HepG2 (cell line): Measurements from ENCODE around the gene CYSRT1. TPM values are rescaled to one million over a fixed set of nuclear protein-coding genes. Genes with fewer than 3 reads are reported as not detected.

Experiments
- CHD4 ChIP-seq: fragments of 200-600 bp; sonication (generic); IDR thresholded peaks from 2 replicates; pipeline ENCODE4 v1.7.0; 2017; ENCODE audit warnings: mild to moderate bottlenecking, low read length, borderline replicate concordance
- HNF4A ChIP-seq: sonication (generic); formaldehyde crosslinking; IDR thresholded peaks from 2 replicates; pipeline ENCODE4 v1.4.0; 2020; ENCODE audit warnings: missing genetic modification reagents
- JUND ChIP-seq: sonication (generic); formaldehyde crosslinking; IDR thresholded peaks from 2 replicates; pipeline ENCODE4 v1.8.0; 2022; ENCODE audit warnings: mild to moderate bottlenecking, missing genetic modification reagents
- KAT7 ChIP-seq: IDR thresholded peaks from 2 replicates; pipeline ENCODE4 v1.6.1; 2018; ENCODE audit warnings: borderline replicate concordance, missing compliant biosample characterization
- KDM5A ChIP-seq: fragments of 200-600 bp; sonication (generic); IDR thresholded peaks from 2 replicates; pipeline ENCODE4 v1.7.0; 2018; ENCODE audit warnings: antibody characterized with exemption, mild to moderate bottlenecking, low read length, borderline replicate concordance
- KLF16 ChIP-seq, 2 experiments: sonication (generic) in 1 of 2; formaldehyde crosslinking in 1 of 2; IDR thresholded peaks; 2 replicates each; pipeline versions ENCODE4 v1.6.1 to v1.8.0; 2016 to 2023; ENCODE audit warnings: missing genetic modification reagents in 2 of 2, missing compliant biosample characterization in 1 of 2
- NFKBIZ ChIP-seq: IDR thresholded peaks from 2 replicates; pipeline ENCODE4 v1.6.1; 2018; ENCODE audit warnings: missing genetic modification reagents, missing compliant biosample characterization
- NR2C2 ChIP-seq: sonication (generic); formaldehyde crosslinking; IDR thresholded peaks from 2 replicates; pipeline ENCODE4 v1.4.0; 2020; ENCODE audit warnings: missing genetic modification reagents, mild to moderate bottlenecking, moderate library complexity, borderline replicate concordance
- SP2 ChIP-seq: sonication (generic); formaldehyde crosslinking; IDR thresholded peaks from 2 replicates; pipeline ENCODE4 v1.5.1; 2020; ENCODE audit warnings: mild to moderate bottlenecking, missing genetic modification reagents
- TBL1XR1 ChIP-seq: fragments of 150-350 bp; IDR thresholded peaks from 2 replicates; pipeline ENCODE4 v1.6.1; 2014; ENCODE audit warnings: borderline replicate concordance, low read length; ENCODE audit not compliant: partially characterized antibody
- TBP ChIP-seq: sonication (generic); formaldehyde crosslinking; IDR thresholded peaks from 2 replicates; pipeline ENCODE4 v1.5.0; 2020; ENCODE audit warnings: missing genetic modification reagents
- ZBTB21 ChIP-seq: sonication (generic); formaldehyde crosslinking; IDR thresholded peaks from 2 replicates; pipeline ENCODE4 v1.4.0; 2020; ENCODE audit warnings: missing genetic modification reagents
- ZBTB25 ChIP-seq: IDR thresholded peaks from 2 replicates; pipeline ENCODE4 v1.6.1; 2018; ENCODE audit warnings: missing genetic modification reagents
- ZNF260 ChIP-seq: sonication (generic); formaldehyde crosslinking; IDR thresholded peaks from 2 replicates; pipeline ENCODE4 v1.4.0; 2020; ENCODE audit warnings: missing genetic modification reagents, low read depth, mild to moderate bottlenecking, borderline replicate concordance
- ZNF362 ChIP-seq: sonication (generic); formaldehyde crosslinking; IDR thresholded peaks from 2 replicates; pipeline ENCODE4 v1.4.0; 2020; ENCODE audit warnings: missing genetic modification reagents, mild to moderate bottlenecking, borderline replicate concordance
- ZNF432 ChIP-seq: sonication (generic); formaldehyde crosslinking; IDR thresholded peaks from 2 replicates; pipeline ENCODE4 v1.5.0; 2020; ENCODE audit warnings: missing genetic modification reagents, mild to moderate bottlenecking, borderline replicate concordance
- ZNF546 ChIP-seq: sonication (generic); formaldehyde crosslinking; conservative IDR thresholded peaks from 2 replicates; pipeline ENCODE4 v1.8.1; 2023; ENCODE audit warnings: mild to moderate bottlenecking, missing genetic modification reagents
- ZNF704 ChIP-seq: sonication (generic); formaldehyde crosslinking; IDR thresholded peaks from 2 replicates; pipeline ENCODE4 v1.8.1; 2023; ENCODE audit warnings: mild to moderate bottlenecking, inconsistent platforms, moderate library complexity, missing genetic modification reagents, borderline replicate concordance
- ZNF766 ChIP-seq: sonication (generic); formaldehyde crosslinking; IDR thresholded peaks from 2 replicates; pipeline ENCODE4 v1.5.0; 2020; ENCODE audit warnings: missing genetic modification reagents, borderline replicate concordance
- polyA plus RNA-seq, 8 experiments: library from polyadenylated mRNA; depleted of rRNA in 3 of 8; stranded (reverse) in 7 of 8; unstranded in 1 of 8; fragments of >200 nt; fragmentation: Illumina TruSeq in 4 of 8; extraction: Trizol in 4 of 8; gene quantifications; 2 replicates each; pipeline versions ENCODE4 v1.2.1 to v1.2.3, GENCODE V29; 2011 to 2016; ENCODE audit warnings: low read depth in 4 of 8, missing spikeins in 1 of 8, mixed read lengths in 1 of 8; ENCODE audit not compliant: insufficient read depth in 1 of 8
- total RNA-seq, 5 experiments: library from RNA; depleted of rRNA; stranded (reverse); fragments of >200 nt; fragmentation: Illumina TruSeq; extraction: Trizol; gene quantifications; 2 replicates each; pipeline ENCODE4 v1.2.3, GENCODE V29; 2016; ENCODE audit warnings: low read depth in 1 of 5
- TF ChIP-seq, protein P1 (sequence below): conservative IDR thresholded peaks from 2 replicates; pipeline ENCODE4 v1.6.1; 2018; ENCODE audit warnings: missing genetic modification reagents
- TF ChIP-seq, protein P2 (sequence below): sonication (generic); formaldehyde crosslinking; IDR thresholded peaks from 2 replicates; pipeline ENCODE4 v1.5.0; 2020; ENCODE audit warnings: missing genetic modification reagents

The CYSRT1 gene
- total and polyA plus RNA-seq, 2 of the 13 experiments (the other 11 are each of a cell fraction or from before 2014, with no cell fraction given) = 1.5 to 2.1 TPM

DNA sequence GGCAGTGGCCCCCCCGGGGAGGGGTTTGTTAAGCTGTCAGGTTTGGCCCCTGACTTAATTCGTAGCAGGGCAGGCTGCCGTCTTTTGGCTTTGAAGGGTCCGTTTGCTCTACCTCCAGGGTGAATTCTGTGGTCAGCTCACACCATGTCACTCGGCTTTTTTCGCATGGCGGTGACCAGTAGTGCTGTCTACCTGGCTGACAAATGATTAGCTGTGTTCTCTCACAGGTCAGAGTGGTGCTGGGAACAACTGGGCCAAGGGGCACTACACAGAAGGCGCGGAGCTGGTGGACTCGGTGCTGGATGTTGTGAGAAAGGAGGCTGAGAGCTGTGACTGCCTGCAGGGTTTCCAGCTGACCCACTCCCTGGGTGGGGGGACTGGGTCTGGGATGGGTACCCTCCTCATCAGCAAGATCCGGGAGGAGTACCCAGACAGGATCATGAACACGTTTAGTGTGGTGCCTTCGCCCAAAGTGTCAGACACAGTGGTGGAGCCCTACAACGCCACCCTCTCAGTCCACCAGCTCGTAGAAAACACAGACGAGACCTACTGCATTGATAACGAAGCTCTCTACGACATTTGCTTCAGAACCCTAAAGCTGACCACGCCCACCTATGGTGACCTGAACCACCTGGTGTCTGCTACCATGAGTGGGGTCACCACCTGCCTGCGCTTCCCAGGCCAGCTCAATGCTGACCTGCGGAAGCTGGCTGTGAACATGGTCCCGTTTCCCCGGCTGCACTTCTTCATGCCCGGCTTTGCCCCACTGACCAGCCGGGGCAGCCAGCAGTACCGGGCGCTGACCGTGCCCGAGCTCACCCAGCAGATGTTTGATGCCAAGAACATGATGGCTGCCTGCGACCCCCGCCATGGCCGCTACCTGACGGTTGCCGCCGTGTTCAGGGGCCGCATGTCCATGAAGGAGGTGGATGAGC lies 17.6 kb downstream of the CYSRT1 start (continued):
- TF ChIP-seq, protein P1, sequence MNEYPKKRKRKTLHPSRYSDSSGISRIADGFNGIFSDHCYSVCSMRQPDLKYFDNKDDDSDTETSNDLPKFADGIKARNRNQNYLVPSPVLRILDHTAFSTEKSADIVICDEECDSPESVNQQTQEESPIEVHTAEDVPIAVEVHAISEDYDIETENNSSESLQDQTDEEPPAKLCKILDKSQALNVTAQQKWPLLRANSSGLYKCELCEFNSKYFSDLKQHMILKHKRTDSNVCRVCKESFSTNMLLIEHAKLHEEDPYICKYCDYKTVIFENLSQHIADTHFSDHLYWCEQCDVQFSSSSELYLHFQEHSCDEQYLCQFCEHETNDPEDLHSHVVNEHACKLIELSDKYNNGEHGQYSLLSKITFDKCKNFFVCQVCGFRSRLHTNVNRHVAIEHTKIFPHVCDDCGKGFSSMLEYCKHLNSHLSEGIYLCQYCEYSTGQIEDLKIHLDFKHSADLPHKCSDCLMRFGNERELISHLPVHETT = no peak
- no peak for TF ChIP-seq ZBTB25 (CRISPR knock-in tag)
- no peak for TF ChIP-seq ZNF432 (CRISPR knock-in tag)
- TF ChIP-seq JUND = no peak
- TF ChIP-seq, protein P2, sequence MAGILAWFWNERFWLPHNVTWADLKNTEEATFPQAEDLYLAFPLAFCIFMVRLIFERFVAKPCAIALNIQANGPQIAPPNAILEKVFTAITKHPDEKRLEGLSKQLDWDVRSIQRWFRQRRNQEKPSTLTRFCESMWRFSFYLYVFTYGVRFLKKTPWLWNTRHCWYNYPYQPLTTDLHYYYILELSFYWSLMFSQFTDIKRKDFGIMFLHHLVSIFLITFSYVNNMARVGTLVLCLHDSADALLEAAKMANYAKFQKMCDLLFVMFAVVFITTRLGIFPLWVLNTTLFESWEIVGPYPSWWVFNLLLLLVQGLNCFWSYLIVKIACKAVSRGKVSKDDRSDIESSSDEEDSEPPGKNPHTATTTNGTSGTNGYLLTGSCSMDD (CRISPR knock-in tag) = no peak
- TF ChIP-seq TBP (CRISPR knock-in tag) = no peak
- TF ChIP-seq ZBTB21 (CRISPR knock-in tag) = no peak
- TF ChIP-seq TBL1XR1 = no peak
- TF ChIP-seq KLF16 (CRISPR knock-in tag; IDR thresholded peaks at IDR 0.05) = 0 out of 4 replicates have a peak, but pooled peaks of 1 of the 2 experiments have one; percentile 5
- no peak for TF ChIP-seq ZNF546
- TF ChIP-seq ZNF260 = no peak
- no peak for TF ChIP-seq KDM5A
- TF ChIP-seq NFKBIZ (CRISPR knock-in tag) = no peak
- no peak for TF ChIP-seq NR2C2 (CRISPR knock-in tag)
- TF ChIP-seq ZNF704 (CRISPR knock-in tag) = no peak
- no peak for TF ChIP-seq CHD4
- 0 out of 2 replicates have a peak, but pooled peaks have one; percentile 8 for TF ChIP-seq KAT7
- TF ChIP-seq HNF4A (CRISPR knock-in tag) = no peak
- TF ChIP-seq SP2 (CRISPR knock-in tag) = peak; percentile 14; the same call in 1 of the 2 replicates
- TF ChIP-seq ZNF362 (CRISPR knock-in tag) = no peak
- TF ChIP-seq ZNF766 = no peak
